ENCODE data around the gene C2orf92. TPM values are rescaled to one million over a fixed set of nuclear protein-coding genes. Genes with fewer than 3 reads are reported as not detected.
"Not testable (repeated sequence)": the region's sequence is repeated elsewhere in the genome, so short reads cannot be mapped to it uniquely, and the experiment has no call there.

The C2orf92 gene
- total RNA-seq, 1 experiment from 2014 or later = 6.9 TPM

DNA sequence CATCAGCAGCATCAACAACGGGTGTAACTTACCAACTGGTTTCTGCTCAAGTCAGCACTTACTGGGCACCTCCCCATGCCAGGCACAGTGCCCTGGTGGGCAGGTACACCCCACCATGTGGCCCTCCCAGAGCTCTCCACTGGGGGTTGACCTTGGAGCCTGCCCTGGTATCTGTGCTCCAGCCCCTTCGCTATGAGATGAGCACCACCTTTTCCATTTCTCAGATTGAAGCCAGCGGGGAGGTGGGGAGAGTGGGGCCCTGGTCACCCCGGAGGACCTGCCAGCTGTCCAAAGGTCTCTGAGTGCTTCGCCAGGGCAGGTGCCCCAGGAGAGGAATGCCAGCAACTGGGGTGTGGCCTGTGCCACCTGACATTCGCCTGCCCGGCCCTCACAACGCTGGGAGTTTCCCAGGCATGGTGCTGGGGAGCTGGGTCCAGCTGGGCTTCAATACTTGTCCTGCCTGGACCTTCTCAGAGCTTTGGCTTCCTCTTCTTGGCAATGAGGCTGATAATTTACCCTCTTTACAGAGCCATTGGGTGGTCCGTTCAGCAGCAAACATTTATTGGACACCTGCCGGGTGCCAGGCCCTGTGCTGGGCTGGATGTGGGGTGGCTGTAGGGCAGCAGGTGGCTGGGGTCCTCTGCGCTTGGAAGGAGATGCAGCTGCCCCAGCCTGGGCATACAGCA, 38.0 kb downstream of the C2orf92 start:
- no TSS peak for BruUV-seq (replicated peaks)
- Mint-ChIP-seq H3K27me3 (ENCODE audit: unreplicated experiment) (peaks cover 60% of the 10 kb centered on the region), H3K36me3 (ENCODE audit: insufficient read depth, unreplicated experiment) (no peaks in the 10 kb centered on the region), H3K4me3 (ENCODE audit: low read depth, unreplicated experiment) (no peak overlapping the region), H3K27ac (ENCODE audit: unreplicated experiment) (no peak overlapping the region), H3K4me1 (ENCODE audit: low read depth, unreplicated experiment) (no peaks in the 10 kb centered on the region), H3K9me3 (ENCODE audit: low read depth, unreplicated experiment) (no peaks in the 10 kb centered on the region)
- DNase-seq = peak; percentile 25
- TF ChIP-seq, protein P1, sequence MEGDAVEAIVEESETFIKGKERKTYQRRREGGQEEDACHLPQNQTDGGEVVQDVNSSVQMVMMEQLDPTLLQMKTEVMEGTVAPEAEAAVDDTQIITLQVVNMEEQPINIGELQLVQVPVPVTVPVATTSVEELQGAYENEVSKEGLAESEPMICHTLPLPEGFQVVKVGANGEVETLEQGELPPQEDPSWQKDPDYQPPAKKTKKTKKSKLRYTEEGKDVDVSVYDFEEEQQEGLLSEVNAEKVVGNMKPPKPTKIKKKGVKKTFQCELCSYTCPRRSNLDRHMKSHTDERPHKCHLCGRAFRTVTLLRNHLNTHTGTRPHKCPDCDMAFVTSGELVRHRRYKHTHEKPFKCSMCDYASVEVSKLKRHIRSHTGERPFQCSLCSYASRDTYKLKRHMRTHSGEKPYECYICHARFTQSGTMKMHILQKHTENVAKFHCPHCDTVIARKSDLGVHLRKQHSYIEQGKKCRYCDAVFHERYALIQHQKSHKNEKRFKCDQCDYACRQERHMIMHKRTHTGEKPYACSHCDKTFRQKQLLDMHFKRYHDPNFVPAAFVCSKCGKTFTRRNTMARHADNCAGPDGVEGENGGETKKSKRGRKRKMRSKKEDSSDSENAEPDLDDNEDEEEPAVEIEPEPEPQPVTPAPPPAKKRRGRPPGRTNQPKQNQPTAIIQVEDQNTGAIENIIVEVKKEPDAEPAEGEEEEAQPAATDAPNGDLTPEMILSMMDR (IDR thresholded peaks at IDR 0.05; ENCODE audit: unreplicated experiment) = no peak
- intact Hi-C loops (cut with micrococcal nuclease; ENCODE audit: unreplicated experiment) = no loop called here
- CTCF ChIA-PET = interaction anchor here (0.7 to 0.9 kb wide), 2 partner anchors 9 to 10 kb away, joined by 3 read pairs; no protein-coding TSS in a partner anchor

DNA sequence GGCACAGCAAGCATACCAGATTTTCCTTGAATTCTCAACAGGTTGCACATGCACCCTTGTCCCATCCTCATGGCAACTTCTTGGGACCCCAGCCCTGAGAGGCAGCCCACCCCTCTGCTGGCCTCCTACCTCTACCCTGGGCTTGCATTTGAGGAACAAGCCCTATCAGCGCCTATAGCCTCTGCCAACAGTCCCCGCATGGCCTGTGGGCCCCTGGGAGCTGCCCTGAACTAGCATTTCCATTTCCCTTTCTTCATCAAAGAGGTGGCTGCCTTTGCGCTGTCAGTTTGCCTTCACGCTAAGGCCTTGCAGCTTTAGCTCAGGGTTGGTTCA, 38.5 kb downstream of the C2orf92 start:
- H3K27ac Mint-ChIP-seq (ENCODE audit: unreplicated experiment) = no peak overlapping the region
- intact Hi-C loops (cut with micrococcal nuclease; ENCODE audit: unreplicated experiment) = no loop called here
- H3K9me3 Mint-ChIP-seq (ENCODE audit: low read depth, unreplicated experiment) = no peaks in the 10 kb centered on the region
- no peaks in the 10 kb centered on the region for H3K36me3 Mint-ChIP-seq (ENCODE audit: insufficient read depth, unreplicated experiment)
- DNase-seq = no peak
- TF ChIP-seq, protein P1 (IDR thresholded peaks at IDR 0.05; ENCODE audit: unreplicated experiment) = no peak
- CTCF ChIA-PET = interaction anchor here (0.9 kb wide), 1 partner anchor 9 kb away, joined by 3 read pairs; no protein-coding TSS in a partner anchor
- BruUV-seq (replicated peaks) = no TSS peak
- H3K4me3 Mint-ChIP-seq (ENCODE audit: low read depth, unreplicated experiment) = no peak overlapping the region
- H3K27me3 Mint-ChIP-seq (ENCODE audit: unreplicated experiment) = peaks cover 55% of the 10 kb centered on the region
- H3K4me1 Mint-ChIP-seq (ENCODE audit: low read depth, unreplicated experiment) = no peaks in the 10 kb centered on the region

DNA sequence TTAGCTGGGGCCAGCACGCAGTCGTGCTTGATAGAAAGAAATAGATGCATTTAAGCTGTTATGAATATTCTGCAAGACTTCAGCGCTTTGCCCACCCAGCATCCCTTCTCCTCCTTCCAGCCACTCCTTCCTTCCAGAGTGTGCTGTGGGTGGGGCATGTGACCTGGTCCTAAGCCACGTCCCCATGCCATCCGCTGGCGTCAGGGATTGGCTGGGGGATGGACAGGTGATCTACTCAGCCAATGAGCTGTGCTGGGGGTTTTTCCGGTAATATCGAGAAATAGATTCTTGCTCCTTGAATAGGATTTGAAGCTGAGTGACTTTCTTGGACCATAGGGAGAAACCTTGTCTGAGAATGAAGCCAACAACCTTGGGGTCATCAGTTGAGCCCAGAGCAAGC, 39.1 kb downstream of the C2orf92 start:
- TF ChIP-seq, protein P1 (IDR thresholded peaks at IDR 0.05; ENCODE audit: unreplicated experiment) = no peak

DNA sequence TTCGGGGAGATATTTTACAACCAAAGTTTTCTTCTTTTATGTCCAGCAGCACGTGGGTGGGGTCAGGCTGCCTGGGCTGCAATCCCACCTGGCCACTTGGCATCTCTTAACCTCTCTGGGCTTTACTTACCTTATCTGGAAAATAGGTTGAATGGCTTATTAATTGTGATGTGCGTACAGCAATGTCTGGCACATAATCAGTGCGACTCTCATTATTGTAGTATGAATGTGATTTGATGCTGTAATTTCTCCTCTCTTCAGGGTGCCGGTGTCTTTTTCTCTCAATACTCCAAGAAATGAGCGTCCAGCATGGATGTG, 41.8 kb downstream of the C2orf92 start:
- CTCF ChIA-PET = no interaction called here
- no TSS peak for BruUV-seq (replicated peaks)
- H3K9me3 Mint-ChIP-seq (ENCODE audit: low read depth, unreplicated experiment) = no peaks in the 10 kb centered on the region
- intact Hi-C loops (cut with micrococcal nuclease; ENCODE audit: unreplicated experiment) = no loop called here
- H3K27me3 Mint-ChIP-seq (ENCODE audit: unreplicated experiment) = peaks cover 59% of the 10 kb centered on the region
- DNase-seq = no peak
- no peaks in the 10 kb centered on the region for H3K36me3 Mint-ChIP-seq (ENCODE audit: insufficient read depth, unreplicated experiment)
- TF ChIP-seq, protein P1 (IDR thresholded peaks at IDR 0.05; ENCODE audit: unreplicated experiment) = no peak
- H3K27ac Mint-ChIP-seq (ENCODE audit: unreplicated experiment) = no peak overlapping the region
- H3K4me3 Mint-ChIP-seq (ENCODE audit: low read depth, unreplicated experiment) = no peak overlapping the region
- H3K4me1 Mint-ChIP-seq (ENCODE audit: low read depth, unreplicated experiment) = no peaks in the 10 kb centered on the region

More for the DNA sequence above, 39.1 kb downstream of the C2orf92 start:
- DNase-seq = no peak
- no TSS peak for BruUV-seq (replicated peaks)
- CTCF ChIA-PET = interaction anchor here (1.2 kb wide), 1 partner anchor 9 kb away, joined by 5 read pairs; no protein-coding TSS in a partner anchor
- no peaks in the 10 kb centered on the region for H3K36me3 Mint-ChIP-seq (ENCODE audit: insufficient read depth, unreplicated experiment)
- H3K9me3 Mint-ChIP-seq (ENCODE audit: low read depth, unreplicated experiment) = no peaks in the 10 kb centered on the region
- intact Hi-C loops (cut with micrococcal nuclease; ENCODE audit: unreplicated experiment) = no loop called here
- H3K27me3 Mint-ChIP-seq (ENCODE audit: unreplicated experiment) = peaks cover 49% of the 10 kb centered on the region
- no peak overlapping the region for H3K27ac Mint-ChIP-seq (ENCODE audit: unreplicated experiment)
- no peaks in the 10 kb centered on the region for H3K4me1 Mint-ChIP-seq (ENCODE audit: low read depth, unreplicated experiment)
- H3K4me3 Mint-ChIP-seq (ENCODE audit: low read depth, unreplicated experiment) = no peak overlapping the region

DNA sequence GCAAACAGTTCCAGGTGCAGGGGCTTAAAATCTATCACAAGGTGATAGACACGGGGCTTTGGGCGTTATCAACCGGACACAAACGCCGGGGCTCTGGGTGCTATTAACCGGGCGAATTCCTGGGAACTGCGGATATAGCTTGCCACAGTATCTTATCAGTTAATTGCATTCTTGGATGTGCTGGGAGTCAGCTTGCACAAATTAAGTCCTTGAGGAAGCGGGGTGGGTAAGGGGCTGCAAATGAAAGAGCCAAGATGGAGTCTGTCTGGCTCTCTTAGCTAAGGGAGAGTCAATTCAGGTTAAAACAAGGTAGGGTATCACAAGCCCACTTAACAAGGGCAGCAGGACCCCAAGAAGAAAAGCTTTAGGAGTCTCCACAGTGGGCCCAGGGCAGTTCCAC, 42.7 kb downstream of the C2orf92 start:
- H3K9me3 Mint-ChIP-seq (ENCODE audit: low read depth, unreplicated experiment); BruUV-seq (replicated peaks); H3K4me1 Mint-ChIP-seq (ENCODE audit: low read depth, unreplicated experiment); CTCF ChIA-PET; H3K4me3 Mint-ChIP-seq (ENCODE audit: low read depth, unreplicated experiment); DNase-seq; H3K36me3 Mint-ChIP-seq (ENCODE audit: insufficient read depth, unreplicated experiment); H3K27ac Mint-ChIP-seq (ENCODE audit: unreplicated experiment); intact Hi-C loops (cut with micrococcal nuclease; ENCODE audit: unreplicated experiment): not testable (repeated sequence)
- H3K27me3 Mint-ChIP-seq (ENCODE audit: unreplicated experiment) = peaks cover 64% of the 10 kb centered on the region
